ENCODE measurements around the gene ZRANB3.

DNA sequence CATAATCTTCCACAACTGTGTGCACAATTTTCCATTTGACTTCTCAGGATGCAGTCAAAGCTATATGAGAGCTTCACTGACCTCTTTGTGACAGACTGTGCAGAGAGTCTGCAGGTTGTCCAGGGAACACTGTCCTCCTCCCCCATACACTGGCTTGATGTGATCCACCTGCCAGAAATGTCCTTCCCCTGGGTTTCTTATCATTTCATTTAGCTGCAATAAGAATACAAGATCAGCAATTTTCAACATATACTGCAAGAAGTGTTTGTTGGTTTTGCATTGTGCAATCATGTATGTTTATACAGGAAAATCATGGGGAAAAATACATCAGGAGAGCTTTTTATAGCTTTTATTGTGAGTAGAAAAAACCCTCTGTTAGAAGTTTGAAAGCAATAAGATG lies 328.3 kb downstream of the ZRANB3 start:
- TF ChIP-seq POLR2A (IDR thresholded peaks at IDR 0.05; ENCODE audit: low read depth, low read length) (no peak), JUNB (IDR thresholded peaks at IDR 0.05) (no peak)

Data from GM12878 (cell line).